Activated CD4-positive, alpha-beta T cell treated with anti-CD3 and anti-CD28 coated beads, Interleukin-2, amount 50 U/mL, for 16 hours (primary cell): ENCODE data around the gene AGBL4.
"Not testable (repeated sequence)": the region's sequence is repeated elsewhere in the genome, so short reads cannot be mapped to it uniquely, and the experiment has no call there.

Source experiments
- DNase-seq: peaks from one replicate; pipeline ENCODE4 v3.0.0-alpha.2; 2020

The AGBL4 gene

GRCh38 chr1:48566492-48566891, 1457.3 kb downstream of the AGBL4 start:
- no peak for DNase-seq

- no peak for DNase-seq
These were observed 1460.7 kb downstream of the AGBL4 start for GRCh38 chr1:48563021-48563420.

GRCh38 chr1:48561444-48561843, 1462.3 kb downstream of the AGBL4 start:
- no peak for DNase-seq

- DNase-seq = no peak
These were observed 1463.2 kb downstream of the AGBL4 start for GRCh38 chr1:48560577-48560976.

- no peak for DNase-seq
These were observed 1463.6 kb downstream of the AGBL4 start for GRCh38 chr1:48560116-48560515.

- DNase-seq = no peak
These were observed 1465.4 kb downstream of the AGBL4 start for GRCh38 chr1:48558366-48558765.

- DNase-seq = no peak
These were observed 1467.4 kb downstream of the AGBL4 start for GRCh38 chr1:48556186-48556850.

GRCh38 chr1:48555271-48555670, 1468.5 kb downstream of the AGBL4 start:
- DNase-seq = no peak

GRCh38 chr1:48552903-48553606, 1470.7 kb downstream of the AGBL4 start:
- no peak for DNase-seq

- DNase-seq = no peak
These were observed 1471.3 kb downstream of the AGBL4 start for GRCh38 chr1:48552420-48552819.

- DNase-seq = no peak
These were observed 1474.8 kb downstream of the AGBL4 start for GRCh38 chr1:48548985-48549384.

- DNase-seq = no peak
These were observed 1476.1 kb downstream of the AGBL4 start for GRCh38 chr1:48547561-48548220.

- no peak for DNase-seq
These were observed 1479.9 kb downstream of the AGBL4 start for GRCh38 chr1:48543854-48544253.

- DNase-seq = no peak
These were observed 1483.2 kb downstream of the AGBL4 start for GRCh38 chr1:48540587-48540986.

- no peak for DNase-seq
These were observed 1487.3 kb downstream of the AGBL4 start for GRCh38 chr1:48536477-48536876.

- no peak for DNase-seq
These were observed 1490.8 kb downstream of the AGBL4 start for GRCh38 chr1:48532976-48533375.

- peak; percentile 66 for DNase-seq
These were observed 1492.9 kb downstream of the AGBL4 start for GRCh38 chr1:48530727-48531351.

- DNase-seq = no peak
These were observed 1496.7 kb downstream of the AGBL4 start for GRCh38 chr1:48527051-48527450.

- no peak for DNase-seq
These were observed 1497.6 kb downstream of the AGBL4 start for GRCh38 chr1:48526008-48526710.

GRCh38 chr1:48524892-48525467, 1498.8 kb downstream of the AGBL4 start:
- DNase-seq = no peak

- DNase-seq = no peak
These were observed 1500.2 kb downstream of the AGBL4 start for GRCh38 chr1:48523558-48523957.

GRCh38 chr1:48519896-48520295, 1503.9 kb downstream of the AGBL4 start:
- DNase-seq = not testable (repeated sequence)

- no peak for DNase-seq
These were observed 1516.9 kb downstream of the AGBL4 start for GRCh38 chr1:48506870-48507269.
